SK-N-SH (cell line): ENCODE results near the gene SLC25A47. TPM values are rescaled to one million over a fixed set of nuclear protein-coding genes. Genes with fewer than 3 reads are reported as not detected.

Experiments used
- CTCF ChIA-PET: fragments of 300-600, 350-600 bp; formaldehyde crosslinking; extraction: SDS; loops from one replicate; lab custom pipeline; 2021; lab: Yijun Ruan, JAX
- POLR2A ChIA-PET: fragments of 350-600 bp; sonication (Branson Sonifier 250); formaldehyde crosslinking; extraction: SDS; loops from one replicate; lab custom pipeline; 2020; ENCODE audit warnings: antibody characterized with exemption, inconsistent platforms; lab: Yijun Ruan, JAX
- DNase-seq: peaks from one replicate; pipeline ENCODE4 v3.0.0; 2012
- H2AFZ ChIP-seq: fragments of 200-600 bp; sonication (generic); 2 replicates; pipeline ENCODE4 v1.8.1; 2016; ENCODE audit warnings: antibody characterized with exemption, mild to moderate bottlenecking, low read depth
- H3F3A ChIP-seq: fragments of 200-600 bp; sonication (generic); replicated peaks from 2 replicates; pipeline ENCODE3; 2016; ENCODE audit warnings: antibody characterized with exemption, mild to moderate bottlenecking; ENCODE audit not compliant: insufficient read depth
- H3K27ac ChIP-seq, 2 experiments: fragments of 200-500 bp in 1 of 2; fragments of 200-600 bp in 1 of 2; sonication (Bioruptor generic) in 1 of 2; sonication (generic), shearing (Covaris generic) in 1 of 2; 2 replicates each; pipeline versions ENCODE4 v1.5.1 to v1.6.1; 2014 to 2016; ENCODE audit warnings: low read depth in 2 of 2, inconsistent platforms in 1 of 2, low read length in 1 of 2, mild to moderate bottlenecking in 1 of 2, mixed read lengths in 1 of 2
- H3K27me3 ChIP-seq: fragments of 200-600 bp; sonication (generic), shearing (Covaris generic); 2 replicates; pipeline ENCODE4 v1.6.1; 2016; ENCODE audit warnings: mixed run types; ENCODE audit not compliant: insufficient read depth
- H3K36me3 ChIP-seq, 2 experiments: fragments of 200-500 bp in 1 of 2; fragments of 200-600 bp in 1 of 2; sonication (Bioruptor generic) in 1 of 2; sonication (generic) in 1 of 2; replicated peaks in 1 of 2; 2 replicates each; pipeline versions ENCODE3 to v1.5.1; 2014 to 2016; ENCODE audit warnings: low read length in 1 of 2, mild to moderate bottlenecking in 1 of 2; ENCODE audit not compliant: insufficient read depth in 2 of 2, control insufficient read depth in 1 of 2
- H3K4me1 ChIP-seq, 2 experiments: fragments of 200-500 bp in 1 of 2; fragments of 200-600 bp in 1 of 2; sonication (Bioruptor generic) in 1 of 2; sonication (generic), shearing (Covaris generic) in 1 of 2; 2 replicates each; pipeline versions ENCODE4 v1.5.1 to v1.6.1; 2014 to 2016; ENCODE audit warnings: low read depth in 1 of 2, low read length in 1 of 2, mixed run types in 1 of 2; ENCODE audit not compliant: insufficient read depth in 2 of 2, control insufficient read depth in 1 of 2
- H3K4me2 ChIP-seq: fragments of 200-600 bp; sonication (generic), shearing (Covaris generic); 2 replicates; pipeline ENCODE4 v1.6.1; 2017; ENCODE audit warnings: mixed run types
- H3K4me3 ChIP-seq, 2 experiments: fragments of 200-500 bp in 1 of 2; fragments of 200-600 bp in 1 of 2; sonication (Bioruptor generic) in 1 of 2; sonication (generic), shearing (Covaris generic) in 1 of 2; 2 replicates each; pipeline versions ENCODE4 v1.5.1 to v1.8.1; 2014 to 2016; ENCODE audit warnings: low read depth in 2 of 2, inconsistent platforms in 1 of 2, low read length in 1 of 2, mild to moderate bottlenecking in 1 of 2, mixed read lengths in 1 of 2, moderate library complexity in 1 of 2
- H3K79me2 ChIP-seq: fragments of 200-600 bp; sonication (generic); 2 replicates; pipeline ENCODE4 v1.8.1; 2017; ENCODE audit warnings: mild to moderate bottlenecking; ENCODE audit not compliant: insufficient read depth
- H3K9ac ChIP-seq: fragments of 200-600 bp; sonication (generic); 2 replicates; pipeline ENCODE4 v1.6.1; 2017; ENCODE audit warnings: mixed run types
- H3K9me2 ChIP-seq: fragments of 200-600 bp; sonication (generic); 2 replicates; pipeline ENCODE4 v1.6.1; 2017; ENCODE audit warnings: mixed run types
- H3K9me3 ChIP-seq: fragments of 200-600 bp; sonication (generic); 2 replicates; pipeline ENCODE4 v1.6.1; 2017; ENCODE audit warnings: mixed run types, mild to moderate bottlenecking, moderate library complexity
- H4K20me1 ChIP-seq: fragments of 200-600 bp; sonication (generic); 2 replicates; pipeline ENCODE4 v1.6.1; 2017; ENCODE audit warnings: mild to moderate bottlenecking, mixed run types; ENCODE audit not compliant: insufficient read depth
- CHD2 ChIP-seq: fragments of 150-350 bp; IDR thresholded peaks from 2 replicates; pipeline ENCODE4 v1.6.1; 2018; ENCODE audit warnings: low read length; ENCODE audit not compliant: partially characterized antibody
- CTCF ChIP-seq: fragments of 200-600 bp; sonication (generic); IDR thresholded peaks from 2 replicates; pipeline ENCODE4 v1.6.1; 2017; ENCODE audit warnings: antibody characterized with exemption, mild to moderate bottlenecking, moderate library complexity
- ELF1 ChIP-seq: IDR thresholded peaks from 2 replicates; pipeline ENCODE4 v1.4.0; 2012
- EZH2phosphoT487 ChIP-seq: fragments of 200-600 bp; sonication (generic); IDR thresholded peaks from 2 replicates; pipeline ENCODE4 v1.6.1; 2017; ENCODE audit warnings: low read depth, mixed run types, mild to moderate bottlenecking, antibody characterized with exemption, moderate library complexity, borderline replicate concordance
- GABPA ChIP-seq: IDR thresholded peaks from 2 replicates; pipeline ENCODE4 v1.4.0; 2012; ENCODE audit warnings: low read depth, mild to moderate bottlenecking
- JUND ChIP-seq: IDR thresholded peaks from 2 replicates; pipeline ENCODE4 v1.4.0; 2012
- MAX ChIP-seq: IDR thresholded peaks from 2 replicates; pipeline ENCODE4 v1.4.0; 2012; ENCODE audit warnings: low read depth
- MEF2A ChIP-seq: IDR thresholded peaks from 2 replicates; pipeline ENCODE4 v1.4.0; 2012; ENCODE audit warnings: low read depth, borderline replicate concordance
- MXI1 ChIP-seq: IDR thresholded peaks from 2 replicates; pipeline ENCODE4 v1.6.1; 2012; ENCODE audit warnings: mild to moderate bottlenecking, low read depth, low read length, improper control_type of control experiment
- NFIC ChIP-seq: IDR thresholded peaks from 2 replicates; pipeline ENCODE4 v1.4.0; 2012; ENCODE audit warnings: borderline replicate concordance
- NRF1 ChIP-seq: IDR thresholded peaks from 2 replicates; pipeline ENCODE4 v1.6.1; 2012; ENCODE audit warnings: low read depth, mild to moderate bottlenecking, low read length
- POLR2AphosphoS5 ChIP-seq: IDR thresholded peaks from 2 replicates; pipeline ENCODE4 v1.6.1; 2012; ENCODE audit warnings: low read depth, low read length
- RCOR1 ChIP-seq: fragments of 150-350 bp; IDR thresholded peaks from 2 replicates; pipeline ENCODE4 v1.6.1; 2017; ENCODE audit warnings: antibody characterized with exemption, low read length
- RXRA ChIP-seq: IDR thresholded peaks from 2 replicates; pipeline ENCODE4 v1.4.0; 2012; ENCODE audit warnings: low read depth, mild to moderate bottlenecking, borderline replicate concordance
- SIN3A ChIP-seq: IDR thresholded peaks from 2 replicates; pipeline ENCODE4 v1.6.1; 2012; ENCODE audit warnings: low read depth, mild to moderate bottlenecking, low read length, moderate library complexity, borderline replicate concordance
- TAF1 ChIP-seq: IDR thresholded peaks from 2 replicates; pipeline ENCODE4 v1.6.1; 2012; ENCODE audit warnings: low read depth, mild to moderate bottlenecking, low read length, moderate library complexity, borderline replicate concordance
- TCF12 ChIP-seq: IDR thresholded peaks from 2 replicates; pipeline ENCODE4 v1.4.0; 2012
- TEAD4 ChIP-seq: IDR thresholded peaks from 2 replicates; pipeline ENCODE4 v1.4.0; 2012; ENCODE audit warnings: mild to moderate bottlenecking, borderline replicate concordance; ENCODE audit not compliant: insufficient read depth
- USF2 ChIP-seq: fragments of 150-350 bp; IDR thresholded peaks from 2 replicates; pipeline ENCODE4 v1.6.1; 2017; ENCODE audit warnings: antibody characterized with exemption, low read length, low read depth, borderline replicate concordance
- WGBS: methylation state at CpG from one replicate; pipeline ENCODE4 v1.1.6; 2017; ENCODE audit warnings: low lambda C conversion rate; 5-methylcytosine and 5-hydroxymethylcytosine counted together
- polyA plus RNA-seq, 3 experiments: library from polyadenylated mRNA; depleted of rRNA; stranded (reverse); fragments of >200 nt; gene quantifications; 2 replicates each; pipeline ENCODE4 v1.2.3, GENCODE V29; 2012

SLC25A47 gene
- polyA plus RNA-seq, 1 of the 3 experiments (the other 2 are of a cell fraction): not detected

- DNase-seq: no peak
- Histone ChIP-seq H3K4me1 (no peaks in the 10 kb centered on the region; a peak in 1 of 4 replicates), H3K9ac (no peak overlapping the region), H3K4me3 (no peak overlapping the region), H3K9me2 (no peaks in the 10 kb centered on the region), H4K20me1 (no peaks in the 10 kb centered on the region), H3K9me3 (no peaks in the 10 kb centered on the region), H2AFZ (no peak overlapping the region), H3K79me2 (no peaks in the 10 kb centered on the region), H3K27ac (no peak overlapping the region), H3K36me3 (peaks cover 4 to 6% of the 10 kb centered on the region in 2 experiments), H3F3A (no peaks in the 10 kb centered on the region), H3K27me3 (no peaks in the 10 kb centered on the region), H3K4me2 (no peak overlapping the region)
- ChIA-PET POLR2A (interaction anchor here (0.6 kb wide), 1 partner anchor 79 kb away, joined by 3 read pairs; no protein-coding TSS in a partner anchor), CTCF (interaction anchor here (0.6 to 1.3 kb wide), 2 partner anchors 47 to 83 kb away, joined by 3 read pairs; no protein-coding TSS in a partner anchor)
- WGBS: 10% methylated on average over 1 of the region's 11 CpGs
- TF ChIP-seq MEF2A (no peak), NFIC (no peak), CHD2 (no peak), MXI1 (no peak), USF2 (no peak), RXRA (no peak), NRF1 (no peak), TEAD4 (no peak), MAX (no peak), JUND (no peak), GABPA (no peak), ELF1 (no peak), TCF12 (no peak), TAF1 (no peak), POLR2AphosphoS5 (no peak), CTCF (no peak), RCOR1 (no peak), SIN3A (no peak), EZH2phosphoT487 (no peak)
These were observed 6.8 kb downstream of the SLC25A47 start for GRCh38 chr14:100330007-100330344.
